Measurements from ENCODE around the gene IL1R1.

DNA sequence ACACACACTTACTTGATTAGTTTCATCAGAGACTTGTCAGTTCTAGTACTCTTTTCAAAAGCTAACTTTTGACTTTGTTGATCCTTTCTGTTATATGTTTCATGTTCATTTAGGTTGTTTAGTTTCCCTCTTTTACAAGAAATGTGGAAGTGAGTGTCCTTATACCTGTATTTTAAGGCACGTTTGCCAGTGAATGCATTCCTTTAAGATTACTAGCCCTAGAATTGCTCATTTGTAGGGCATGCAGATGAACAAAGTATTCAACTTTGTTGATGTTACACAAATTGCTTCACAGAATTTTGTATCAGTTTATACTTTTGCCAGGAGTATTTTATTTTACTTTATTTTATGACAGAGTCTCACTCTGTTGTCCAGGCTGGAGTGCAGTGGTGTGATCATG, 50.5 kb downstream of the IL1R1 start:
- TF ChIP-seq, protein P1, sequence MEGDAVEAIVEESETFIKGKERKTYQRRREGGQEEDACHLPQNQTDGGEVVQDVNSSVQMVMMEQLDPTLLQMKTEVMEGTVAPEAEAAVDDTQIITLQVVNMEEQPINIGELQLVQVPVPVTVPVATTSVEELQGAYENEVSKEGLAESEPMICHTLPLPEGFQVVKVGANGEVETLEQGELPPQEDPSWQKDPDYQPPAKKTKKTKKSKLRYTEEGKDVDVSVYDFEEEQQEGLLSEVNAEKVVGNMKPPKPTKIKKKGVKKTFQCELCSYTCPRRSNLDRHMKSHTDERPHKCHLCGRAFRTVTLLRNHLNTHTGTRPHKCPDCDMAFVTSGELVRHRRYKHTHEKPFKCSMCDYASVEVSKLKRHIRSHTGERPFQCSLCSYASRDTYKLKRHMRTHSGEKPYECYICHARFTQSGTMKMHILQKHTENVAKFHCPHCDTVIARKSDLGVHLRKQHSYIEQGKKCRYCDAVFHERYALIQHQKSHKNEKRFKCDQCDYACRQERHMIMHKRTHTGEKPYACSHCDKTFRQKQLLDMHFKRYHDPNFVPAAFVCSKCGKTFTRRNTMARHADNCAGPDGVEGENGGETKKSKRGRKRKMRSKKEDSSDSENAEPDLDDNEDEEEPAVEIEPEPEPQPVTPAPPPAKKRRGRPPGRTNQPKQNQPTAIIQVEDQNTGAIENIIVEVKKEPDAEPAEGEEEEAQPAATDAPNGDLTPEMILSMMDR (conservative IDR thresholded peaks at IDR 0.05 in 1 of 2, IDR thresholded peaks at IDR 0.05 in 1 of 2; ENCODE audit: extremely low read depth in 1 of 2, insufficient read depth in 1 of 2, low read depth in 1 of 2, low read length in 2 of 2), result no peak
- TF ChIP-seq EZH2 (IDR thresholded peaks at IDR 0.05; ENCODE audit: borderline replicate concordance, low read length), result no peak
